ENCODE data around the gene CLCN7.
A peak's percentile ranks its signal among the peaks of the same experiment; 100 is the strongest.

CLCN7 gene

GRCh38 chr16:1412847-1413246 is 62.0 kb downstream of the CLCN7 start:
- no peak for FAIRE-seq
- DNase-seq (ENCODE audit: insufficient read length, low spot score) = no peak

GRCh38 chr16:1408171-1408837 is 66.5 kb downstream of the CLCN7 start:
- DNase-seq (ENCODE audit: insufficient read length, low spot score) (peak; percentile 90), FAIRE-seq (peak; percentile 96)

GRCh38 chr16:1407753-1408152 is 67.1 kb downstream of the CLCN7 start:
- DNase-seq (ENCODE audit: insufficient read length, low spot score) (no peak), FAIRE-seq (no peak)

- DNase-seq (ENCODE audit: insufficient read length, low spot score) = no peak
- FAIRE-seq = no peak
These were observed 71.1 kb downstream of the CLCN7 start for GRCh38 chr16:1403733-1404132.

GRCh38 chr16:1403036-1403435 is 71.8 kb downstream of the CLCN7 start:
- DNase-seq (ENCODE audit: insufficient read length, low spot score) (no peak), FAIRE-seq (no peak)

- FAIRE-seq (no peak), DNase-seq (ENCODE audit: insufficient read length, low spot score) (no peak)
These were observed 73.1 kb downstream of the CLCN7 start for GRCh38 chr16:1401758-1402154.

GRCh38 chr16:1401061-1401757 is 73.6 kb downstream of the CLCN7 start:
- no peak for DNase-seq (ENCODE audit: insufficient read length, low spot score)
- FAIRE-seq = no peak

GRCh38 chr16:1398826-1399581 is 75.8 kb downstream of the CLCN7 start:
- DNase-seq (ENCODE audit: insufficient read length, low spot score) (no peak), FAIRE-seq (no peak)

GRCh38 chr16:1398351-1398750 is 76.5 kb downstream of the CLCN7 start:
- no peak for DNase-seq (ENCODE audit: insufficient read length, low spot score)
- FAIRE-seq = no peak

GRCh38 chr16:1397779-1398178 is 77.0 kb downstream of the CLCN7 start:
- DNase-seq (ENCODE audit: insufficient read length, low spot score) = no peak
- no peak for FAIRE-seq

- FAIRE-seq = no peak
- DNase-seq (ENCODE audit: insufficient read length, low spot score) = no peak
These were observed 79.3 kb downstream of the CLCN7 start for GRCh38 chr16:1395444-1396031.

Measured in HTR-8/SVneo (cell line).